VCaP (cell line): Measurements from ENCODE around the gene CAMKMT.

Experiments used
- H3K27ac ChIP-seq: fragments of 450-650 bp; 2 replicates; pipeline ENCODE4 v1.5.1; 2017
- CTCF ChIP-seq: fragments of 450-650 bp; conservative IDR thresholded peaks from 2 replicates; pipeline ENCODE4 v1.5.1; 2017; ENCODE audit warnings: mild to moderate bottlenecking, moderate library complexity

The CAMKMT gene

GRCh38 chr2:44650796-44651195 is 289.0 kb downstream of the CAMKMT start:
- no peak for TF ChIP-seq CTCF
- H3K27ac ChIP-seq = no peak overlapping the region

- no peak overlapping the region for H3K27ac ChIP-seq
- TF ChIP-seq CTCF = no peak
Observed at GRCh38 chr2:44651974-44652373, 290.2 kb downstream of the CAMKMT start.

GRCh38 chr2:44652701-44653100 is 291.0 kb downstream of the CAMKMT start:
- H3K27ac ChIP-seq = no peak overlapping the region
- TF ChIP-seq CTCF = no peak

GRCh38 chr2:44655401-44655864 is 293.7 kb downstream of the CAMKMT start:
- no peak for TF ChIP-seq CTCF
- no peak overlapping the region for H3K27ac ChIP-seq

- no peak for TF ChIP-seq CTCF
- no peak overlapping the region for H3K27ac ChIP-seq
Observed at GRCh38 chr2:44656460-44656859, 294.7 kb downstream of the CAMKMT start.

GRCh38 chr2:44663471-44664073 is 301.8 kb downstream of the CAMKMT start:
- TF ChIP-seq CTCF = no peak
- H3K27ac ChIP-seq = no peak overlapping the region

- TF ChIP-seq CTCF = no peak; the same call in 1 of the 2 replicates
Observed at GRCh38 chr2:44668336-44668735, 306.6 kb downstream of the CAMKMT start.

More at GRCh38 chr2:44668336-44668735, 306.6 kb downstream of the CAMKMT start:
- no peak overlapping the region for H3K27ac ChIP-seq
